ENCODE data around the gene MDM2. TPM values are rescaled to one million over a fixed set of nuclear protein-coding genes. Genes with fewer than 3 reads are reported as not detected.

MDM2 gene
- total and polyA plus RNA-seq, 2 donors (not counting 1 experiment from before 2014, with no cell fraction given), result 6.1 to 78.7 TPM

- no peaks in the 10 kb centered on the region for H4K20me1 ChIP-seq (ENCODE audit: control insufficient read depth, insufficient read depth, low read length, poor library complexity, severe bottlenecking)
- no peaks in the 10 kb centered on the region for H3K27me3 ChIP-seq (replicated peaks in 1 of 4; ENCODE audit: control extremely low read depth in 1 of 4, control insufficient read depth in 3 of 4, insufficient read depth in 4 of 4, low read length in 3 of 4)
- POLR2A ChIA-PET, result no interaction called here
- no peak overlapping the region for H3K4me2 ChIP-seq (replicated peaks; ENCODE audit: low read depth, low read length, poor library complexity, severe bottlenecking)
- no peaks in the 10 kb centered on the region for H3K79me2 ChIP-seq (ENCODE audit: control insufficient read depth, insufficient read depth, low read length)
- DNase-seq (no peak), ATAC-seq (ENCODE audit: low read depth) (no peak)
- no peaks in the 10 kb centered on the region for H3K36me3 ChIP-seq (replicated peaks in 1 of 2; ENCODE audit: control extremely low read depth in 1 of 2, control insufficient read depth in 1 of 2, extremely low read depth in 1 of 2, insufficient read depth in 2 of 2, low read length in 1 of 2)
- H3K4me3 ChIP-seq (ENCODE audit: control extremely low read depth in 1 of 5, extremely low read depth in 1 of 5, insufficient read depth in 1 of 5, low read depth in 2 of 5, low read length in 4 of 5), result no peak overlapping the region
- H3K4me1 ChIP-seq (ENCODE audit: control insufficient read depth in 2 of 2, insufficient read depth in 2 of 2, low read length in 2 of 2), result no peaks in the 10 kb centered on the region
- no peak overlapping the region for H3K9ac ChIP-seq (ENCODE audit: low read length)
- H3K27ac Mint-ChIP-seq, result no peak overlapping the region
- intact Hi-C loops (cut with micrococcal nuclease), result no loop called here
- no peaks in the 10 kb centered on the region for H3K9me3 Mint-ChIP-seq (ENCODE audit: insufficient read depth)
- H3K4me3 Mint-ChIP-seq, result no peak overlapping the region
- no peaks in the 10 kb centered on the region for H3K4me1 Mint-ChIP-seq
- TF ChIP-seq CTCF (IDR thresholded peaks at IDR 0.05) (no peak), EZH2 (IDR thresholded peaks at IDR 0.05; ENCODE audit: borderline replicate concordance, insufficient read depth, low read depth, low read length, poor library complexity, severe bottlenecking) (no peak)
- H3K27ac ChIP-seq (ENCODE audit: low read length in 2 of 2), result no peak overlapping the region
- H2AFZ ChIP-seq (ENCODE audit: insufficient read depth, low read depth, low read length, poor library complexity, severe bottlenecking), result no peak overlapping the region
- CTCF ChIA-PET, result no interaction called here
- no peaks in the 10 kb centered on the region for H3K27me3 Mint-ChIP-seq
- H3K9me3 ChIP-seq (ENCODE audit: control extremely low read depth in 1 of 3, control insufficient read depth in 2 of 3, insufficient read depth in 1 of 3, low read length in 2 of 3), result no peaks in the 10 kb centered on the region
Observed at GRCh38 chr12:68779280-68779679, 28.7 kb upstream of the MDM2 start.

- H3K27ac Mint-ChIP-seq, result no peak overlapping the region
- Histone ChIP-seq H3K27me3 (replicated peaks in 1 of 4; ENCODE audit: control extremely low read depth in 1 of 4, control insufficient read depth in 3 of 4, insufficient read depth in 4 of 4, low read length in 3 of 4) (no peaks in the 10 kb centered on the region), H3K9me3 (ENCODE audit: control extremely low read depth in 1 of 3, control insufficient read depth in 2 of 3, insufficient read depth in 1 of 3, low read length in 2 of 3) (no peaks in the 10 kb centered on the region), H3K4me1 (ENCODE audit: control insufficient read depth in 2 of 2, insufficient read depth in 2 of 2, low read length in 2 of 2) (no peaks in the 10 kb centered on the region), H4K20me1 (ENCODE audit: control insufficient read depth, insufficient read depth, low read length, poor library complexity, severe bottlenecking) (no peaks in the 10 kb centered on the region), H3K4me2 (replicated peaks; ENCODE audit: low read depth, low read length, poor library complexity, severe bottlenecking) (no peak overlapping the region), H3K36me3 (replicated peaks in 1 of 2; ENCODE audit: control extremely low read depth in 1 of 2, control insufficient read depth in 1 of 2, extremely low read depth in 1 of 2, insufficient read depth in 2 of 2, low read length in 1 of 2) (no peaks in the 10 kb centered on the region), H3K9ac (ENCODE audit: low read length) (no peak overlapping the region), H3K27ac (ENCODE audit: low read length in 2 of 2) (no peak overlapping the region), H2AFZ (ENCODE audit: insufficient read depth, low read depth, low read length, poor library complexity, severe bottlenecking) (no peak overlapping the region), H3K79me2 (ENCODE audit: control insufficient read depth, insufficient read depth, low read length) (no peaks in the 10 kb centered on the region), H3K4me3 (ENCODE audit: control extremely low read depth in 1 of 5, extremely low read depth in 1 of 5, insufficient read depth in 1 of 5, low read depth in 2 of 5, low read length in 4 of 5) (no peak overlapping the region)
- ChIA-PET CTCF (interaction anchor here (0.9 kb wide), 1 partner anchor 10 kb away, joined by 3 read pairs; no protein-coding TSS in a partner anchor), POLR2A (no interaction called here)
- H3K4me3 Mint-ChIP-seq, result no peak overlapping the region
- H3K9me3 Mint-ChIP-seq (ENCODE audit: insufficient read depth), result no peaks in the 10 kb centered on the region
- TF ChIP-seq EZH2 (IDR thresholded peaks at IDR 0.05; ENCODE audit: borderline replicate concordance, insufficient read depth, low read depth, low read length, poor library complexity, severe bottlenecking) (no peak), CTCF (IDR thresholded peaks at IDR 0.05) (no peak)
- no peaks in the 10 kb centered on the region for H3K27me3 Mint-ChIP-seq
- ATAC-seq (ENCODE audit: low read depth), result no peak
- DNase-seq, result no peak
- WGBS (ENCODE audit: insufficient coverage), result 96% methylated on average over 5 of the region's 6 CpGs
- H3K4me1 Mint-ChIP-seq, result peaks cover 1% of the 10 kb centered on the region
- intact Hi-C loops (cut with micrococcal nuclease), result no loop called here
Observed at GRCh38 chr12:68780731-68781130, 27.2 kb upstream of the MDM2 start.
